HG03139 (cell line): ENCODE results near the gene ITIH2.

ENCODE experiments used
- ATAC-seq: cut with Tn5 transposase; IDR thresholded peaks from one replicate; pipeline ENCODE4 v1.9.1; 2021; ENCODE audit not compliant: unreplicated experiment

ITIH2 gene

GRCh38 chr10:7792541-7792940, 89.4 kb downstream of the ITIH2 start:
- ATAC-seq: no peak

GRCh38 chr10:7794251-7795026, 91.3 kb downstream of the ITIH2 start:
- ATAC-seq: no peak

GRCh38 chr10:7795605-7796004, 92.5 kb downstream of the ITIH2 start:
- no peak for ATAC-seq

- ATAC-seq: no peak
These were observed 94.5 kb downstream of the ITIH2 start for GRCh38 chr10:7797582-7797981.
